Muscle layer of duodenum (tissue), 2 donors: ENCODE measurements around the gene TPR.
"Not testable (repeated sequence)": the region's sequence is repeated elsewhere in the genome, so short reads cannot be mapped to it uniquely, and the experiment has no call there.

Experiments
- H3K27ac ChIP-seq: one replicate; pipeline ENCODE4 v1.7.0; 2013; ENCODE audit warnings: mild to moderate bottlenecking, low read length
- H3K27me3 ChIP-seq: one replicate; pipeline ENCODE4 v1.7.0; 2013; ENCODE audit warnings: low read depth, mild to moderate bottlenecking, control low read depth, low read length
- H3K36me3 ChIP-seq, 2 donors: one replicate each; pipeline ENCODE4 v1.7.0; 2013; ENCODE audit warnings: low read length in 2 of 2, control low read depth in 1 of 2, mild to moderate bottlenecking in 1 of 2; ENCODE audit not compliant: insufficient read depth in 2 of 2, control insufficient read depth in 1 of 2
- H3K4me1 ChIP-seq, 2 donors: one replicate each; pipeline ENCODE4 v1.7.0; 2013; ENCODE audit warnings: low read length in 2 of 2, mild to moderate bottlenecking in 2 of 2, control low read depth in 1 of 2, moderate library complexity in 1 of 2; ENCODE audit not compliant: insufficient read depth in 2 of 2, control insufficient read depth in 1 of 2
- H3K4me3 ChIP-seq, 2 donors: one replicate each; pipeline ENCODE4 v1.7.0; 2013; ENCODE audit warnings: low read length in 2 of 2, low read depth in 1 of 2, mild to moderate bottlenecking in 1 of 2
- H3K9me3 ChIP-seq, 2 donors: one replicate each; pipeline ENCODE4 v1.7.0; 2013; ENCODE audit warnings: low read length in 2 of 2, control low read depth in 1 of 2, mild to moderate bottlenecking in 1 of 2; ENCODE audit not compliant: control insufficient read depth in 1 of 2
- donor health status: healthy.

The TPR gene

DNA sequence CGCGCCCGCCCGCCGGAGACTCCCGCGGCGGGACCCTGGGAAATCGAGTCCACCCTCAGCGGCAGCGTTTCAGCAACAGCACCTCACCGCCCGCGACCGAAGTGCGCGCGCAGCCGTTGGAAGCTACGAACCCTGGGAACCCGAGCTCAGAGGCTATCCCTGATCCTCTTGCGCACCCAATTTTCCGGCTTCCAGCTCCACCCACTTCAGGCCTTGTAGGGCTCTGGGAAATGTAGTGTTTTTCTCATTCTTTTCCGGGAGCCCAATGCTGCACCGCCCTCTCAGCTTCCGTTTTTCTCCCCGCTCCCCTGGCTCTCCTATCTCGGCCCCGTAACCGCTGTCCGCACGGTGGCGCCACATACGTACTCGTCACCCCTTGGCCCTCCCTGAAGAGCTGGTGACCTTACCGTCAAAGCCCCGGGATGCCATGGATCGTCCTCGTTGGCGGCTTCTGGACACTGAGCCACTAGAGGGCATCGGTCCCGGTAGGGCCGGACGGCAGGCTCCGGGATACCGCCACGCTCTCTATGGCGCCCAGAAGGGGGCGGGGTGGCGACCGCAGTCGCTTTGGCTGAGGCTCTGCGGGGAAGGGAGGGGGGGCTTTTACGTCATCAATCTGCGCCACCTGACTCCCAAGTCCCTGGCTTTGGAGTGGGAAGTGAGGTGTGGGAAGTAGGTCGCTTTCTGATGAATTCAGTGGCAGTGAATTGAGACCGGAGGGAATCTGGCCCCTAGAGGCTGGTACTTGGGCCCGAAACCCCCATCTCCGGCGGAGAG is at the start of gene TPR, which contains the start of gene ODR4:
Gene TPR, minus strand, starts transcription at position 102 of the 777 bp plus-strand sequence. CDS start 225 bp downstream, outside the sequence.
Gene ODR4, plus strand, starts transcription at position 687 of the 777 bp plus-strand sequence. CDS start 3,948 bp downstream, outside the sequence.
- Histone ChIP-seq H3K4me1 (peaks cover 10 to 29% of the 10 kb centered on the region in 2 donors), H3K4me3 (peak within 1 kb of the TSS; percentile 96 to 97), H3K27me3 (no peaks in the 10 kb centered on the region), H3K9me3 (no peaks in the 10 kb centered on the region), H3K27ac (peak within 1 kb of the TSS; percentile 99), H3K36me3 (peaks cover 9 to 29% of the 10 kb centered on the region in 2 donors)

DNA sequence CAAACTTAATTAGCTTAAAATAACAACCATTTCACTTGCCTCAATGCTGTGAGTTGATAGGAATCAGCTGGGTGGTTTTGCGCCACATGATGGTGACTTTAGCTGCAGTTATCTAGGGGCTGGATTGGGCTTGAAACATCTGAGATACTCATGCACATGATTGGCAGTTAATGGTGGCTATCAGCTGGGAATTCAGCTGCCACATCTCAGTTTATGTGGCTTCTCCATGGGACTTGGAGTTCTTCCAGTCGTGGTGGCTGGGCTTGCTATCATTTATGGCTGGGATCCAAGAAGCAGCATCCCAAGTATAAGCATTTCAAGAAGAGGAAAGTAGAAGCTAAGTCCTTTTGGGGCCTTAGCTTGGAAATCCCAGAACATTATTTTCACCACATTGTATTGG is 49.5 kb upstream of the TPR start:
- Histone ChIP-seq H3K4me1 (no peaks in the 10 kb centered on the region), H3K27me3 (no peaks in the 10 kb centered on the region), H3K4me3 (no peak overlapping the region), H3K27ac (no peak overlapping the region), H3K9me3 (no peaks in the 10 kb centered on the region), H3K36me3 (peaks cover 3 to 6% of the 10 kb centered on the region in 2 donors)

DNA sequence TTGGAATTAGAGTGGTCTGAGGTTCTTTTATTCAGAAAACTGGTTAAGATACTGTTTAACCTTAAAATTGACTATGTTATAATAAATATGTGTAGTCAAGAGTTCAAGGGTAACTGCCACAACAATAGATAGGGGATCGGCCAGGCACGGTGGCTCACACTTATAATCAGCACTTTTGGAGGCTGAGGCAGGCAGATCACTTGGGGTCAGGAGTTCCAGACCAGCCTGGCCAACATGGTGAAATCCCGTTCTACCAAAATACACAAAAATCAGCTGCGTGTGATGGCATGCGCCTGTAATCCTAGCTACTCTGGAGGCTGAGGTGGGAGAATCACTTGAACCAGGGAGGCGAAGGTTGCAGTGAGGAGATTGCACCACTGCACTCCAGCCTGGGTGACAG is 46.4 kb upstream of the TPR start:
- Histone ChIP-seq H3K9me3 (no peaks in the 10 kb centered on the region), H3K36me3 (peaks cover 13% of the 10 kb centered on the region in 2 donors), H3K4me3 (no peak overlapping the region), H3K27me3 (no peaks in the 10 kb centered on the region), H3K27ac (no peak overlapping the region), H3K4me1 (peaks cover 0 to 5% of the 10 kb centered on the region in 2 donors)

DNA sequence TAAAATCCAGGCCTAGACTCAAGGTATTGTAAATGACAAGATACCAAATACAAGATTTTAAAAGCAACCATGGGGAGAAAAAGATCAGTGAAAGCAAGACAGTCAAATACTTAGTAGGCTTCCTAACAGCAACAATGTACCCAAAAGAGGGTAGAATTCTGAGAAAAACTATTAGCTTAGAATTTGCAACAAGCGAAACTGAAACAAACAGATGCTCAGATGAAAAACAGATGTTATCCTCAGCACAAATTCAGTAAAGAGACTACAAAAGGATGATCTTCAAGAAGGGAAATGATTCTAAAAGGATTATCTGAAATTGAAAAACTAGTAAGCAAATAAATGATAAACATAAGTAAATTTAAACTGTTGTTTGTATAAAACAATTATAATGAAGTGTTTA is 45.9 kb upstream of the TPR start:
- Histone ChIP-seq H3K36me3 (peaks cover 13% of the 10 kb centered on the region in 2 donors), H3K27me3 (no peaks in the 10 kb centered on the region), H3K4me3 (no peak overlapping the region), H3K4me1 (peaks cover 0 to 5% of the 10 kb centered on the region in 2 donors), H3K27ac (peak overlapping the region; percentile 40), H3K9me3 (no peaks in the 10 kb centered on the region)

DNA sequence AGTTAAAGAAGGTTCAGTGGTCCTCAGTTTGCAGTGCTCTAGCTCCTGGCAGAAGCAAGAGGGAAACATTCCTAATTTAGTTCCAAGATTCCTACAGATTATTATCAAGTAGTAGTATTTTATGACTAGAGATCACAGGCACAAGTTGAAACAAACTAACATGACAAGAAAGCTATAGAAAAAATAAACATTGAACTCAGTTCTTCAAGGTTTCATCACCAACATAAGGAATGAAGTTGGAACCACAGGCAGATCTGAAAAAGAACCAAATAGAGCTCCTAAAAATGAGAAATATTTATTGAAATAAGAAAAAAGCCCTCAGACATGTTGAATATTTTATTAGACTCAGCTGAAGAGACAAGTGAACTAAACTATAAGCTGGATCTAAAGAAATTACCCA is 45.3 kb upstream of the TPR start:
- H3K27me3 ChIP-seq, result no peaks in the 10 kb centered on the region
- H3K9me3 ChIP-seq, result no peaks in the 10 kb centered on the region
- H3K36me3 ChIP-seq, result peaks cover 13 to 18% of the 10 kb centered on the region in 2 donors
- H3K27ac ChIP-seq, result peak overlapping the region; percentile 40
- peaks cover 0 to 5% of the 10 kb centered on the region in 2 donors for H3K4me1 ChIP-seq
- H3K4me3 ChIP-seq, result no peak overlapping the region

DNA sequence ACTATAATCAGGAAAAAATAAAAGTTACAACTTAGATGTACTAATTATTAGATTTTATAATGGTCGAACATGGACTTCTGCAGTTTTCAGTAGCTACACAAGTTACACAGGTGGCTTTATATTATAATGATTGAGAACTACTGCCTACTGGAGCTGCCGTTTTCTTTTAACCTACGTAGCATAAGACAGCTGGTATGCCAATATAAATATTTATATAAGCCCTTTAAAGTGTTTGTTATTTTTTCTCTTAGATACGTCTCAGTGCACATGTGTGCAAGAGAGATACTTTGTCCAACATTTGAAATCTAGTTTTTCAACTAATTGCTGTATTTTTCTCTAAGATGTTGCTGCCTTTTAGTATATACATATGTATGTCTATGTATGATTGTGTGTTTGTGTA is 43.5 kb upstream of the TPR start:
- H3K9me3 ChIP-seq, result no peaks in the 10 kb centered on the region
- no peaks in the 10 kb centered on the region for H3K27me3 ChIP-seq
- peaks cover 0 to 5% of the 10 kb centered on the region in 2 donors for H3K4me1 ChIP-seq
- no peak overlapping the region for H3K27ac ChIP-seq
- no peak overlapping the region for H3K4me3 ChIP-seq
- H3K36me3 ChIP-seq, result peaks cover 15 to 18% of the 10 kb centered on the region in 2 donors

DNA sequence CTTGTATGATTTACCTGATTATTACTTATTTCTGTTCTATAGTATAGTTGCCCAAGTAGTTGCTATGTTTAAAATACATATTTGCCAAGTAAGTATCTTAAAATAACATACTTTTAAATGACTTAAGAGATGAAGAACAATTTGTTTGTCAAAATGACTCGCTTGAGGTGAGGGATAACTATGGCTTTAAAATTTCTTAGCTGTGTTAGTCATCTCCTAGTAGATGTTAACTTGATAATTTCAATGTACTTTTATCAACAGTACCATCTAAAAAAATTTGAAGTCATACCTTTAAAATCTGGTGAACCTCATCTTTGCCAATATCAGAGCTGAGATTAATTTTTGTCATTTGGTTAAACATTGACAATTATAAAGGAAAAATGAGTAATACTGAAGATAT is 38.3 kb upstream of the TPR start:
- Histone ChIP-seq H3K27ac (no peak overlapping the region), H3K36me3 (peaks cover 11 to 16% of the 10 kb centered on the region in 2 donors), H3K9me3 (no peaks in the 10 kb centered on the region), H3K4me3 (no peak overlapping the region), H3K27me3 (no peaks in the 10 kb centered on the region), H3K4me1 (no peaks in the 10 kb centered on the region)

DNA sequence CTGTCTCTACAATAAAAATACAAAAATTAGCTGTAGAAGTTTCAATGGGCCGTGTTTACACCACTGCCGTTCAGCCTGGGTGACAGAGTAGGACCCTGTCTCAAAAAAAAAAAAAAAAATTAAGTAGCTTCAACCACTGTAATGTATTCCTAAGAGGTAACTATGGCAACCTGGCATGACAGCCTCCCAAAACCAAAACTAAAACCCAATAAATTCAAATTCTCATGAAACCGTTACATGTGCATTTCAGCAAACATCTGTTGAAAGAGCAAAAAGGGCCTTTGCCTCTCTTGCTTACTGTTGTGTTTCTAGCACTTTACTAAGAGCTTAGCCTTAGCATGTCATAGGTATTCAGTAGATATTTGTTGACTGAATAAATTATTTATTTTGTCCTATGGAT is 34.0 kb upstream of the TPR start:
- Histone ChIP-seq H3K27ac (no peak overlapping the region), H3K9me3 (no peaks in the 10 kb centered on the region), H3K27me3 (no peaks in the 10 kb centered on the region), H3K4me1 (no peaks in the 10 kb centered on the region), H3K4me3 (no peak overlapping the region), H3K36me3 (peaks cover 13 to 16% of the 10 kb centered on the region in 2 donors)

DNA sequence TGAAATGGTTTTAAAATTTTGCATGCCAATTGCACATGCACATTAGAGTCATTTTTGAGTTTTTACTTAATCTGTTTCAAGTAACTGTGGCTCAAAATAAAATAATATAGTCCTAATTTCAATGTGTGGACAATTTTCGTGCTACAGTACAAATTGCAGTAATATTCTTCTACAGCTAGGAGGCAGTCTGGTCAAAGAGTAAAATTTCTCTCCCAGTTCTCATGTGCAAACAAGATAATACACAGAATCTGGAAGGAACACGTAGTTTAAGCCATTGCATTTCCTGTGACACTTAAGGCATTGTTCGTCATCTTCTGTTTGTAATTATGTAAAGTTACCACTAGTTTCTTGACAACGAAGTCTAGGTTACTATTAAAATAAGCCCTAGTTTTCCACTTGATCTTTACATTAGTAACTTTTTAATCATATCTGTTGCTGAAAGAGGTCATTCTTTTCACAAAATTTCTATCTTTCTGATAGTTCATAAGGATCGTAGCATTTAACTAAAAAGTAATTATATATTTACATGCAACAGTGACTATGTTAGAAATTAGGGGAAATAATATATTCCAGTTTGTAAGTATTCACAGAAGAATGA is 29.5 kb upstream of the TPR start:
- no peak overlapping the region for H3K27ac ChIP-seq
- no peak overlapping the region for H3K4me3 ChIP-seq
- H3K36me3 ChIP-seq, result peaks cover 8 to 14% of the 10 kb centered on the region in 2 donors
- H3K27me3 ChIP-seq, result no peaks in the 10 kb centered on the region
- H3K9me3 ChIP-seq, result no peaks in the 10 kb centered on the region
- H3K4me1 ChIP-seq, result no peaks in the 10 kb centered on the region

DNA sequence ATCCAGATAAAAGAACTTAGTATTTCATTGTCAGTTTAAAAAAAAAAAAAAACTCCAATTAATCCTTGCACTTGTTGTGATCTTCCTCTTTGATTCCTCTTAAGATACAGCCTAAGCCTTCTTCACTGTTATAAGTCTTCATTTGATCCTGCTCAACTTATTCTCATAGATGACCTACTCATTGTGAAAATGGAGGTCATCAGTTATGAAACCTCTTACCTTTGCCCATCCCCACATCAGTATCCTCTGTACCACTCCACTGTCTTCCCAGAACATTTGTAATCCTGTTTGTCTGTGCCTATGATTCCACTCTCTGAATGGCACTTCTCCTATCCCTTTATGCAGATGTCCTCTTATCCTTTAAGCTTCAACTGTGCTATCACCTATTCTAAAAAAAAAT is 28.6 kb upstream of the TPR start:
- Histone ChIP-seq H3K27ac (no peak overlapping the region), H3K36me3 (peaks cover 12 to 19% of the 10 kb centered on the region in 2 donors), H3K9me3 (no peaks in the 10 kb centered on the region), H3K4me3 (no peak overlapping the region), H3K4me1 (no peaks in the 10 kb centered on the region), H3K27me3 (no peaks in the 10 kb centered on the region)

DNA sequence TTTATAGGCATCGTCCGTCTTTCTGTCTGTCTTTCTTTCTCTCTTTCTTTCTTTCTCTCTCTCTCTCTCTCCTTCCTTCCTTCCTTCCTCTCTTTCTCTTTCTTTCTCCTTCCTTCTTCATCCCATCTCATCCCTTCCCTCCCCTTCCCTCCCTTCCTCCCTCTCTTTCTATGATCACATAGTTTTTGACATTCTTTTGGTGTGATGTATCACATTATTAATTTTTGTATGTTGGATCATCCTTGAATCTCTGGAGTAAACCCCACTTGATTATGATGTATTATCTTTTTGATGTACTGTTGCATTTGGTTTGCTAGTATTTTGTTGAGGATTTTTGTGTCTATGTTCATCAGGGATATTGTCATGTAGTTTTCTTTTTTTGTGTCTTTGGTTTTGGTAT is 26.4 kb upstream of the TPR start:
- H3K36me3 ChIP-seq, result peaks cover 15 to 25% of the 10 kb centered on the region in 2 donors
- H3K27ac ChIP-seq, H3K9me3 ChIP-seq, H3K4me1 ChIP-seq, H3K4me3 ChIP-seq, H3K27me3 ChIP-seq: not testable (repeated sequence)
